ENCODE results near the gene AOPEP.

GRCh38 chr9:94861589-94862272 lies 135.2 kb downstream of the AOPEP start:
- TF ChIP-seq POLR2A (IDR thresholded peaks at IDR 0.05) (no peak), POLR2AphosphoS5 (IDR thresholded peaks at IDR 0.05) (no peak)
- TF ChIP-seq, protein P1, sequence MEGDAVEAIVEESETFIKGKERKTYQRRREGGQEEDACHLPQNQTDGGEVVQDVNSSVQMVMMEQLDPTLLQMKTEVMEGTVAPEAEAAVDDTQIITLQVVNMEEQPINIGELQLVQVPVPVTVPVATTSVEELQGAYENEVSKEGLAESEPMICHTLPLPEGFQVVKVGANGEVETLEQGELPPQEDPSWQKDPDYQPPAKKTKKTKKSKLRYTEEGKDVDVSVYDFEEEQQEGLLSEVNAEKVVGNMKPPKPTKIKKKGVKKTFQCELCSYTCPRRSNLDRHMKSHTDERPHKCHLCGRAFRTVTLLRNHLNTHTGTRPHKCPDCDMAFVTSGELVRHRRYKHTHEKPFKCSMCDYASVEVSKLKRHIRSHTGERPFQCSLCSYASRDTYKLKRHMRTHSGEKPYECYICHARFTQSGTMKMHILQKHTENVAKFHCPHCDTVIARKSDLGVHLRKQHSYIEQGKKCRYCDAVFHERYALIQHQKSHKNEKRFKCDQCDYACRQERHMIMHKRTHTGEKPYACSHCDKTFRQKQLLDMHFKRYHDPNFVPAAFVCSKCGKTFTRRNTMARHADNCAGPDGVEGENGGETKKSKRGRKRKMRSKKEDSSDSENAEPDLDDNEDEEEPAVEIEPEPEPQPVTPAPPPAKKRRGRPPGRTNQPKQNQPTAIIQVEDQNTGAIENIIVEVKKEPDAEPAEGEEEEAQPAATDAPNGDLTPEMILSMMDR (IDR thresholded peaks at IDR 0.05 in 8 of 11, conservative IDR thresholded peaks at IDR 0.05 in 3 of 11): no peak

All from spleen (tissue), 7 donors.